Measurements from ENCODE around the gene RASSF4.

RASSF4 gene

DNA sequence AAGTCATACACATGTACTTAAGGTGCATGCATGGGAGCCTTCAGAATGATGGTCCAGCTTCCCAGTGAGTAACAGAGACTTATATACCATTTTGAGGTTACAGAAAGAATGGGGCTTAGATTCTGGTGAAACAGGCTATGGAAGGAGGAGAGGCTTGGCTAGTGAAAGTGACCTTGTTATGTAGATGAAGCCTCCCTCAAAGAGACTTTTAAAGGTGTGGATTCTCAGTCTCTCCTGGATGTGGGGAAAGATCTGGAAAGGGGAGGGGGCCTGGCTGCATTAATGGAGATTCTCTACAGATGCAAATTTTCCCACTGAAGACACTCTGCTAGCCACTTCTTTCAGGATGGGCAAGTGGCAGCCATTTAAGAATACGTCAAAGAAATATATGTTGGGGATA lies 5.5 kb downstream of the RASSF4 start:
- DNase-seq (ENCODE audit: low read depth), result no peak
- no peak overlapping the region for H3K4me3 ChIP-seq (ENCODE audit: low read length)
- TF ChIP-seq, protein P1, sequence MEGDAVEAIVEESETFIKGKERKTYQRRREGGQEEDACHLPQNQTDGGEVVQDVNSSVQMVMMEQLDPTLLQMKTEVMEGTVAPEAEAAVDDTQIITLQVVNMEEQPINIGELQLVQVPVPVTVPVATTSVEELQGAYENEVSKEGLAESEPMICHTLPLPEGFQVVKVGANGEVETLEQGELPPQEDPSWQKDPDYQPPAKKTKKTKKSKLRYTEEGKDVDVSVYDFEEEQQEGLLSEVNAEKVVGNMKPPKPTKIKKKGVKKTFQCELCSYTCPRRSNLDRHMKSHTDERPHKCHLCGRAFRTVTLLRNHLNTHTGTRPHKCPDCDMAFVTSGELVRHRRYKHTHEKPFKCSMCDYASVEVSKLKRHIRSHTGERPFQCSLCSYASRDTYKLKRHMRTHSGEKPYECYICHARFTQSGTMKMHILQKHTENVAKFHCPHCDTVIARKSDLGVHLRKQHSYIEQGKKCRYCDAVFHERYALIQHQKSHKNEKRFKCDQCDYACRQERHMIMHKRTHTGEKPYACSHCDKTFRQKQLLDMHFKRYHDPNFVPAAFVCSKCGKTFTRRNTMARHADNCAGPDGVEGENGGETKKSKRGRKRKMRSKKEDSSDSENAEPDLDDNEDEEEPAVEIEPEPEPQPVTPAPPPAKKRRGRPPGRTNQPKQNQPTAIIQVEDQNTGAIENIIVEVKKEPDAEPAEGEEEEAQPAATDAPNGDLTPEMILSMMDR (IDR thresholded peaks at IDR 0.05; ENCODE audit: insufficient read depth, low read depth, low read length, missing control alignments), result no peak

DNA sequence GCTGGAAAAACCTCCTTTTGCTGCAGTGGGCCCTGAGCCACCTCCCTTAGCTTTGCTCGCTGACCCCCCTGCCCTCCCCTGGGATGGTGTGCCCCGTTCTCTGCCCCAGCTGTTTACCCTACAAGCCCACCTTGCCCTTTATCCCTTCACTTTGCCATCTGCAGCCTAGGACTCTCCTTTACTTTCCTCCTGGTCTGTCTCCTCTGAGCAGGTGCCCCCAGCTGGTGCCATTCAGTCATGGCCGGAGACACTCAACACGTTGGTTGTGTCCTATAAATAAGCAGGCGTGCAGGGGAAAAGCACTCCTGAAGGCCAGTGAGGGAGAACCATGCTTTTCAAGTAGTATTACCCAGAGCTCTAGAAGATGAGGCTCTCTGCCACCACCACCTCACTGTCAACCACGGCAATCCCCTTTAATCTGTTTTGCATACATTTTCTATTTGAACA lies 6.1 kb downstream of the RASSF4 start:
- TF ChIP-seq, protein P1 (IDR thresholded peaks at IDR 0.05; ENCODE audit: insufficient read depth, low read depth, low read length, missing control alignments), result no peak
- DNase-seq (ENCODE audit: low read depth), result no peak
- H3K4me3 ChIP-seq (ENCODE audit: low read length), result no peak overlapping the region

DNA sequence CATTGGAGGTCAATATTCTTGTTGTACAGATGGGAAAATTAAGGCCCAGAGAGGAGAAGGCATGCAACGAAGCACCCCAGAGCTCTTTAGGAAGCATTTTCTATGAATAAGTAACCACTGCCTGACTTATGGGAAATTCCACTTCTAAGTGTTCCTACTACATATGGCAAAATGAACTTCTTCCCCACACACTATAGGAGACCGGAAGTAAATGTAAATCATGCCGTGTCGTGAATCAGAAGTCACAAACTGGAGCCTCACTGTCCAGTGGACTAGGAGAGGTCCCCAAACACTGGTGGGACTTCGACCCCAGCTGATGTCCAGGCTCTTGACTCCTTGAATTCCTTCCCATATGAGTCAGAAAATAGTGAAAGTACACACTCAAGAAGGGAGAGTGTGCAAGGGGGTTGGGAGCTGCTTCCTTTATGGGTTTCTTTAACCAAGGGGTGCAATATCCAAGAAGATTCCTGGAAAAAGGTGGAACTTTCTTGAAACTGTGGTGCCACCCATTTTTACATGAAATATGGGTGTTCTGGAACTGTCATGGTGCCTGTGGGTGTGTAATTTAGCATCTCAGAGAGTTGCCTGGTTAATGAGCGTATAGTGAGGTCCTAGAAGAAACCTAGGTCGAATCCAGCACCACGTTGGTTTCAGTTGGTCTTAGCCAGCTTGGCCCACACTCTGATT lies 6.7 kb downstream of the RASSF4 start:
- TF ChIP-seq, protein P1 (IDR thresholded peaks at IDR 0.05; ENCODE audit: insufficient read depth, low read depth, low read length, missing control alignments), result no peak
- H3K4me3 ChIP-seq (ENCODE audit: low read length), result no peak overlapping the region
- DNase-seq (ENCODE audit: low read depth), result no peak

DNA sequence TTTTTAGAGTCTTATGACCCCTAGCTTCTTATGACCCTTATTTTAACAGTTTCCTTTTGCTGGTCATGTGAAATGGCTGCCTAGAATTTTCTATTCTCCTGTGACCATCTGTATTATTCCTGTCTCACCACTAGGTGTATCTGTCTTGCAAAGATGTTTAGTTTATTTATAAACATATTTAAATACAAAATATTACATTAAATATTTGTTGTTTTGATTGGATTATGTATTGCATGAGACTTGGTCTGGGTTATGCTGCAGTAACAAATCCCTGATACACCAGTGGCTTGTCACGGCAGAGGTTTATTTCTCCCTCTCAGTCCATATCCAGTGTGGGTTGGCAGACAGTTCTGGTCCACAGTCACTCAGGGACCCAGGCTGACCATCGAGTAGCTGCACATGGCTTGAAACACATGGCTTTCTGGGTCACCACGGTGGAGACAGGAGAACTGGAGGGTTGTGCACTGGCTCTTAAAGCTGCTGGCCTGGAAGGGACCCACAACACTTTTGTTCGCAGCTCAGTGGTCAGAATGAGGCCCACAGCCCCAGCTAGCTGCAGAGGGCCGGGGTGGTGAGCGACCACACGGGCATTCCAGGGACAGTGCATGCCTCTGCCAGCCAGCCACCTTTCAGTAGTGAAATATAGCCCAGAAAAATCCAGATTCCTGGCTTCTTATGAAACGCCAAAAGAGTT lies 7.4 kb downstream of the RASSF4 start:
- H3K4me3 ChIP-seq (ENCODE audit: low read length), result no peak overlapping the region
- DNase-seq (ENCODE audit: low read depth), result no peak
- TF ChIP-seq, protein P1 (IDR thresholded peaks at IDR 0.05; ENCODE audit: insufficient read depth, low read depth, low read length, missing control alignments), result peak; percentile 5

DNA sequence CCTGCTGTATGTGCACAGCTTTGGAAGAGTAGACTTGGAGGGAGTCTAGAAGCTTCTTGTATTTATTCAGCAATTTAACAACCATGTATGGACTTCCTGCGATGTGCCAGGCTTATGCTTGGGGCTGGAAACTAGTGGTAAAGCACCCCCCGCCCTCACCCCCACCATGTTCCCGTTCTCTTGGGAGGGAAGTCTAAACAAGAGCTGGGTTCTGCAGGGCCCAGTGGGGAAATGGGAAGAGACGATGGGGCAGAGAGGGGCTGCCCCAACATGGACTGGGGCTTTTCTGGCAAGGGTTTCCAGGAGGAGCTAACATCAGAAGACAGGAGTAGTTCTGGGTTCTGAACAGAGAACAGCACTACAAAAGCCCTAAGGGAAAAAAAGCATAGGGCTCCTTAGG lies 8.0 kb downstream of the RASSF4 start:
- no peak overlapping the region for H3K4me3 ChIP-seq (ENCODE audit: low read length)
- TF ChIP-seq, protein P1 (IDR thresholded peaks at IDR 0.05; ENCODE audit: insufficient read depth, low read depth, low read length, missing control alignments), result no peak
- DNase-seq (ENCODE audit: low read depth), result no peak

DNA sequence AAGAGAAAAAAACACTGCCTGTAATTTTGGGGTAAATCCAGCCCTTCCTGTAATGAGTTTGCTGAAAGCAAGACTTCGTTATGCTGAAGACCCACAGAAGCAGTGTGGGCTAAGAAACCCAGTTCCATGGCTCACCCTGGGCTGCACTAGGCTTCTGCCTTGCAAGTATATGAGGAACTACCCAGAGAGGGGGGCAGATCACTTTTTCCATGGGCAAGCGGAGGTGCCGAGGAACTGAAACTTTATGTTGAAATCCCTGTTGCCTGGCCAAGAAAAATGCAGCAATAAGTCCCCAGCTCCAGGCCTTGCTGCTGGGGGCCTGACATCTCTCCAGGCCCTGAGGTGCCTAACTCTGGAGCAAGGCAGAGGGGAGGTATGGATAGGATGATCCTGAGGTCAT lies 8.5 kb downstream of the RASSF4 start:
- no peak overlapping the region for H3K4me3 ChIP-seq (ENCODE audit: low read length)
- no peak for DNase-seq (ENCODE audit: low read depth)
- TF ChIP-seq, protein P1 (IDR thresholded peaks at IDR 0.05; ENCODE audit: insufficient read depth, low read depth, low read length, missing control alignments), result no peak
